ENCODE data around the gene LSM10.

Gene LSM10

GRCh38 chr1:36367066-36367465 lies 30.6 kb downstream of the LSM10 start:
- TF ChIP-seq, protein P1, sequence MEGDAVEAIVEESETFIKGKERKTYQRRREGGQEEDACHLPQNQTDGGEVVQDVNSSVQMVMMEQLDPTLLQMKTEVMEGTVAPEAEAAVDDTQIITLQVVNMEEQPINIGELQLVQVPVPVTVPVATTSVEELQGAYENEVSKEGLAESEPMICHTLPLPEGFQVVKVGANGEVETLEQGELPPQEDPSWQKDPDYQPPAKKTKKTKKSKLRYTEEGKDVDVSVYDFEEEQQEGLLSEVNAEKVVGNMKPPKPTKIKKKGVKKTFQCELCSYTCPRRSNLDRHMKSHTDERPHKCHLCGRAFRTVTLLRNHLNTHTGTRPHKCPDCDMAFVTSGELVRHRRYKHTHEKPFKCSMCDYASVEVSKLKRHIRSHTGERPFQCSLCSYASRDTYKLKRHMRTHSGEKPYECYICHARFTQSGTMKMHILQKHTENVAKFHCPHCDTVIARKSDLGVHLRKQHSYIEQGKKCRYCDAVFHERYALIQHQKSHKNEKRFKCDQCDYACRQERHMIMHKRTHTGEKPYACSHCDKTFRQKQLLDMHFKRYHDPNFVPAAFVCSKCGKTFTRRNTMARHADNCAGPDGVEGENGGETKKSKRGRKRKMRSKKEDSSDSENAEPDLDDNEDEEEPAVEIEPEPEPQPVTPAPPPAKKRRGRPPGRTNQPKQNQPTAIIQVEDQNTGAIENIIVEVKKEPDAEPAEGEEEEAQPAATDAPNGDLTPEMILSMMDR (IDR thresholded peaks at IDR 0.05; ENCODE audit: low read depth, low read length), result no peak
- no peak overlapping the region for H3K4me3 ChIP-seq (replicated peaks in 1 of 2; ENCODE audit: low read depth in 2 of 2, low read length in 2 of 2)
- no peak for DNase-seq (ENCODE audit: low read depth in 2 of 2)

- peak; percentile 68 to 70 for DNase-seq (ENCODE audit: low read depth in 2 of 2)
- no peak overlapping the region for H3K4me3 ChIP-seq (replicated peaks in 1 of 2; ENCODE audit: low read depth in 2 of 2, low read length in 2 of 2)
- TF ChIP-seq, protein P1 (IDR thresholded peaks at IDR 0.05; ENCODE audit: low read depth, low read length), result no peak
Measured at GRCh38 chr1:36366091-36366661, 31.5 kb downstream of the LSM10 start.

DNA sequence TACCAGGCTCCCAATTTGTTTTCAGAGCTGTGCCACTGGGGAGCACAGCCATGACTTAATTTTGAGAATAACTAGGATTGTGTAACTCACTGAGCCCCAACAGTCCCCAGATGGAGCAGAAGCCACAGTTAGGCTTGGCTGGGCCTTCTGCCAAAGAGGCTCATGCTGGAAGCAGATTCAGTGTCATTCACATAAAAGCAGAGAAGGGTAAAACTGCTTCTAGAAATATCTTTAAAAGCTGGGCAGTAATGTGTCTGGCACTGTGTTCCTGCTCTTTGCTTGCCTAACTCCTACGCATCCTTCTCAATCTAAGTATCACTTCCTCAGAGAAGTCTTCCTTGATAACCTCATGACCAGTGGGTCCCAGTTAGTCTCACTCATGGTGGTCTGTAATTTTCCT lies 32.3 kb downstream of the LSM10 start:
- H3K4me3 ChIP-seq (replicated peaks in 1 of 2; ENCODE audit: low read depth in 2 of 2, low read length in 2 of 2), result no peak overlapping the region
- TF ChIP-seq, protein P1 (IDR thresholded peaks at IDR 0.05; ENCODE audit: low read depth, low read length), result no peak
- DNase-seq (ENCODE audit: low read depth in 2 of 2), result peak; percentile 74 to 76

GRCh38 chr1:36359911-36360550 lies 37.7 kb downstream of the LSM10 start:
- DNase-seq (ENCODE audit: low read depth in 2 of 2), result peak in 1 of 2 donors; percentile 48
- TF ChIP-seq, protein P1 (IDR thresholded peaks at IDR 0.05; ENCODE audit: low read depth, low read length), result no peak
- H3K4me3 ChIP-seq (replicated peaks in 1 of 2; ENCODE audit: low read depth in 2 of 2, low read length in 2 of 2), result no peak overlapping the region

GRCh38 chr1:36359383-36359782 lies 38.3 kb downstream of the LSM10 start:
- no peak overlapping the region for H3K4me3 ChIP-seq (replicated peaks in 1 of 2; ENCODE audit: low read depth in 2 of 2, low read length in 2 of 2)
- DNase-seq (ENCODE audit: low read depth in 2 of 2), result no peak
- TF ChIP-seq, protein P1 (IDR thresholded peaks at IDR 0.05; ENCODE audit: low read depth, low read length), result no peak

DNA sequence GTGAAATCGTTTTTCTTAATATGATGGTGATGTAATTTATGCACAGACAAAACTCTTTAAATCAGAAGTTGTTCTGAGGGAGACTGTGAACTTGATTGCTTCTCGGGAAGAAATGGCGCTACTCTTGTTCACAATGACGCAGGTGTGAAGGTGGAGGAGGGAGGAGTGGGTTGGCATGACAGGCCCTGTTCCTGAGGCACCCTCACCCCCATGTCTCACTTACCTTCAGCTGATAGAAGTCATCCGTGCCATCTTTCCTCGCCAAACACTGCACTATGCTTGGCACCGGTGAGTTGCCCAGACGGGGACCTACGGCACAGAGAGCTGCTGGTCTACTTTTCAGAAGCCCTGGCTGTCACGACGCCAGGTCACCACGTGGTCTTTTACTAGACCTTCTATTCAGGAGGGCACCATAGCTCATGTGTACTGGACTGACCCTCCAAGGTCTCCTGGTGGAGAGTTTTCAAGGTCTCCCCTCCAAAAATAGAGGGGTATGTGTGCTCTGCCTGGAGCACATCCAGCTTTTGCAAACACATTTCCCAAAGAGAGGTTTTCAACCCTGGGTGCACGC lies 39.1 kb downstream of the LSM10 start:
- no peak overlapping the region for H3K4me3 ChIP-seq (replicated peaks in 1 of 2; ENCODE audit: low read depth in 2 of 2, low read length in 2 of 2)
- DNase-seq (ENCODE audit: low read depth in 2 of 2), result no peak
- TF ChIP-seq, protein P1 (IDR thresholded peaks at IDR 0.05; ENCODE audit: low read depth, low read length), result no peak
